ENCODE results near the gene PIAS3. TPM values are rescaled to one million over a fixed set of nuclear protein-coding genes. Genes with fewer than 3 reads are reported as not detected.

The PIAS3 gene
- polyA plus RNA-seq (ENCODE audit: insufficient read length in 12 of 12): 10 to 100 TPM in 11 of 12 donors, not detected in 1; 33.6 to 83.6 (median 48.5) TPM
- long read RNA-seq, donor 1, partial matches to known transcripts: 7 of 7 reads
- long read RNA-seq, donor 1, other reads (novel, unspliced or antisense): 0 of 7 reads
- long read RNA-seq, donor 2, partial matches to known transcripts: 6 of 10 reads
- long read RNA-seq, donor 2, other reads (novel, unspliced or antisense): 0 of 10 reads
- long read RNA-seq, donor 3, partial matches to known transcripts: 0 of 2 reads
- long read RNA-seq, donor 3, other reads (novel, unspliced or antisense): 0 of 2 reads
- long read RNA-seq, donor 4, partial matches to known transcripts: 0 of 1 reads
- long read RNA-seq, donor 4, other reads (novel, unspliced or antisense): 0 of 1 reads
- long read RNA-seq, donor 5, partial matches to known transcripts: 12 of 16 reads
- long read RNA-seq, donor 5, other reads (novel, unspliced or antisense): 0 of 16 reads
- long read RNA-seq, donor 6, partial matches to known transcripts: 0 of 2 reads
- long read RNA-seq, donor 6, other reads (novel, unspliced or antisense): 0 of 2 reads
- long read RNA-seq, donor 7, partial matches to known transcripts: 0 of 1 reads
- long read RNA-seq, donor 7, other reads (novel, unspliced or antisense): 0 of 1 reads
- long read RNA-seq, donor 8, partial matches to known transcripts: 7 of 18 reads
- long read RNA-seq, donor 8, other reads (novel, unspliced or antisense): 8 of 18 reads
- long read RNA-seq, donor 9, partial matches to known transcripts: 33 of 35 reads
- long read RNA-seq, donor 9, other reads (novel, unspliced or antisense): 0 of 35 reads
- long read RNA-seq, donor 10: 0 reads
- long read RNA-seq, donor 11, partial matches to known transcripts: 0 of 6 reads
- long read RNA-seq, donor 11, other reads (novel, unspliced or antisense): 5 of 6 reads

DNA sequence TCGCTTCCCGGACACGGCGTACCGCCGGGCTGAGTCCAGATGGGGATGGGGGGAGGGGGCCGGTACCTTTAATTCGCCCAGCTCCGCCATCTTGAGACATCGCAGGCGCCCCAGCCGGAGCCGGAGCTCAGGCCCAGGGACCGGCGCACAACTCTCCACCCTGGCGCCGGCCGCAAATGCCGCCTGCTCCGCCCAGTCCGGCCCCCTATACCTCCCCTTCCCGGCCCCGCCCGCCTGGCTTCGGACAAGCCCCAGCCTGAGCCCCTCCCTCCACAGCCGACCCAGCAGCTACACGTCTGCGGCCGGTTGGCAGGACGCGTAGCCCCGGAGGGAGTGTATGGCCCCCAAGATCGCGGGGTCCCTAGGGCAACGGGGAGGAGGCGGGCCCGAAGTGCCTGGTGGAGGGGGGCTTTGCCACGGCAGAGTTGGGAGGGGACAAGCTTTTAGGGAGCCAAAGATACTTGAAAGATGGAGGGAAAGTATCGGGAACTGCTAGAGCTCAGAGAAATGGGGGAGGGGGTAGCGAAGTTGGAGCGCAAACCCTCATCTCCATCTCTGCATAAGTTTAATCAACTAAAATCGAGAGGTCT, at the start of gene PIAS3:
TSS of gene PIAS3 (minus strand) at position 181 of the 590 bp plus-strand sequence. CDS start at position 90, 91 bp downstream.
- DNase-seq: peak; percentile 96

DNA sequence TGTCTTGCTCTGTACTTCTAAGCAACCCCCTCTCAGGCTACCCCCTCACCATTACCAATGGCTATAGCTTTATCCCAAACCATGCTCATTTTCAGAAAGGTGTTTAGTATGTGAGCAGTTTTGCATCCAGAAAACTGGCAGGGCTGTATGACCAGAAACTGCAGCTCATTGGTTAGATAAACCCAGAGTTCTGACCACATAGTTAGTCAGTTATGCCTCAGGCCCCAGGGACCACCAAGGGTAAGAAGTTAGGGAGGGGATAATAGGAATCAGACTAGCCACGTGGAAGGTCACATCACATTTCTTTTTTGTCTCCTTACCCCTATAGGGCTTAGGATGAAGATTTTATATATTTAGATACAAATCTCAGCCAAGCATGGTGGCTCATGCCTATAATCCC, 49.8 kb upstream of the PIAS3 start:
- DNase-seq: no peak

DNA sequence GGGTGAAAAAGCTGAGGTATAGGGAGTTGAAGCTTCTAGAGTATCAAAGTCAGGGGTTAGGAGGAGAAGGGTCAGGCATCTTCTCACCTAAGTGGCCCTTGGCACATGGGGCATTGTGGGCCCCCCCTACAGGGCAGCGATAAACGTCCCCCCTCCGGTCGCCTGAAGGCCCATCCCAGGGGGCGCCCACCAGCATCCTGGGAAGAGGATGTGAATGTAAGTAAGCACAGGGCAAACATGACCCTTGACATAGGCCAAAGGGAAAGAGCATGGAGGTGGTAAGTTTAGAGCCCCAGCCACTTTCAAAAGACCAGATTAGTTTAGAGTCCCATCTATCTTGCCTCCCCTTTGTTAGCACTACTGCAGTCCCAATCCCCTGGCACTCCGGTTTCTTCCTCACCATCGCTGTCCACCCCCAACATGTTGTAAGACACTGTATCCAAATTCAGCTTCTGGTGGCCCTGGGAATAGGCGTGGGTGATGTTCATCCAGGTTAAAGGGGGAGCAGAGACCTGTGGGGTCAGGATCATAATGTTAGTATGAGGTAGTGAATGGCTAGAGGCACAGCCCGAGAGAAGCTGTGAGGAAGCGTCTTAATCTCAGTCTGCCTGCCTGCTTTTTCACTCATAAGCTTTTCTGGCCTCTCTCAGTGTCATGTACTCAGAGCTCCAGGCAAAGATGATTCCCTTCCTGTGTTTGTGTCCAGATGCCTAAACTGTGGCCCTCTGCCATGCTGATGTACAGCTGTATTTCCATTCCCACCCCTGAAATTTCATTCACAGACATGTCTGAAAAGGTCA, 48.3 kb upstream of the PIAS3 start:
- peak; percentile 70 for DNase-seq

DNA sequence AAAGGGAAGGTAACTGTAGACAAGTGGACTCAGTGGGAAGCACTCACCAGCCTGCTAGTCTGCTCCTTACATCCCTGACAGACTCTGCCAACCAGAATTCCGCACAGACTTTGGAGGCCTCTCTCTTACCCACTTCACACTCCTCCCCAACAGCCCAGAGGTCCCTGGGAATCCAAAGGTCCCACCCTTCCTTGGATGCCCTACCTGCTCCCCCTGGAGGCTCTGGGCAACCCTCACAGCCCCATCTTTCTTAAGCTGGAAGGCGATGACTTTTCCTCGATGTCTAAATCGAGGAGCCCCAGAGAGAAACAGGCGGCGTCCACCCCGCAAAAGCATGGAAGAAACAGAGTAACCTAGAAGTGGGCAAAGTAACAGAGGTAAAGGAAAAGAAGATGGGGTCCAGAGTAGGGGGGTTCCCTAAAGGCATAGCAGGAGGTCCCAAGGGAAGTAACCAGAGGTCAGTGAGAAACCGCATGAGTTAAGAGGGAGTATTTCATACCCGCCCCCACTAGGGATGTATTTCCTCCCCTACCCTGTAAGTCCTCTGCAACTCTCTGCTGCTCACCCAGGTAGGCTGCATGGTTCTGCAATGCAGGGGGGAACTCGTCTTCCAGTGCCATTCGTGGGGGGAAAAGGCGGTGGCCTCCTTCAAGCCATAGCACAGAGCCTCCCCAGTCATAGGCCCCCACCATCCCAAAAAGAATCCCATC, 42.6 kb upstream of the PIAS3 start:
- DNase-seq: no peak

DNA sequence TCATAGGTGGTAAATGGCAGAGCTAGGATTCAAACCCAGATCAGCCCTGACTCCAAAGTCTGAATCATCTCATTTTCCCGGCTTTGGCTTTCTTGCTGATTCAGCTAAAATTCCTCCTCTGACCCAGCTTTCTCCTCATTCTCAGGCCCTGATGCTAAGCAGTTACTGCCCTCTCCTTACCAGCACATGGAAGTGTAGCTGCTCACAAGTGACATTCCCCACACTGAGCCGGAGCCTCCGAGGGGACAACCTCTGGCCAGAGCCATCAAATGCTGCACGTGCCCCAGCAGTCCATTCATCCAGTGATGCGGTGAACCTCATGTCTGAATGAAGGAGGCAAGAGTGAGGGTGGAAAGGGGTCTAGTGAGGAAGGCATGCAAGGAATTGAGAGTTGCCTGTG, 39.9 kb upstream of the PIAS3 start:
- no peak for DNase-seq

DNA sequence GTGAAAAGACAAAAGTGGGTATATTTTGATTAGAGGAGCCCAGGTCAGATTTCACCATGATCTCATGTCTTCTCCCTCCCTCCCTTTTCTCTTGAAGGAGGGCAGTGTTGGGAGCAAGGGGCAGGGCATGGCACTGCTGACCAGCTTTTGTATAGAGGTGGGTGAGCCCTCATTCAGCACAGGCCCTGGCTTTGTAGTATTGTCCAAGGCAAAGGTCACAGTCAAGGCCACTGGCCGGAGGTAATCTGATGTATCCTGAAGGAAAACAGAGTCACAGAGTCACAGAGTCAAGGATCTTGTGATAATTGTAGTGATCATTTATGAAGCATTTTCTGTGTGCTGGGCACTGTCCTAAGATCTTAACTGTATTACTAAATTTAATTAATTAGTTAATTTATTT, 39.1 kb upstream of the PIAS3 start:
- DNase-seq: no peak

DNA sequence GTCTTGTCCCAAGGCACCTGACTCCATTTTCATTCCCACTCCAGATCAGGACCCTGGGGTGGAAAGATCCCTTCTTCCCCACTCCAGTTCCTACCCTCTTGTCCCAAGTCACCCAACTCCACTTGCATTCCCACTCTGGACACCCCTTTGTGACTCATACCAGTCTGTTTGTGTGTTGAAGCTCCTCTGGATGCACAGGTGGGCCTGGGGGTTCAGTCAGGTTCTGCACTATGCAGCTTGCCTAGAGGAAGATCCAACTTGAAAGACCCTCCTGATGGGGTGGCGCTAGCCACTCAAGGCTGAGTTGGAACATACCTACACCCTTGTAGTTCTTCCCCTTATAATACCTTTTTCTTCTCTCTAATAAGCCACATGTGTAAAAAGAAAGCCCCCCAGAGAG, 36.6 kb upstream of the PIAS3 start:
- no peak for DNase-seq

DNA sequence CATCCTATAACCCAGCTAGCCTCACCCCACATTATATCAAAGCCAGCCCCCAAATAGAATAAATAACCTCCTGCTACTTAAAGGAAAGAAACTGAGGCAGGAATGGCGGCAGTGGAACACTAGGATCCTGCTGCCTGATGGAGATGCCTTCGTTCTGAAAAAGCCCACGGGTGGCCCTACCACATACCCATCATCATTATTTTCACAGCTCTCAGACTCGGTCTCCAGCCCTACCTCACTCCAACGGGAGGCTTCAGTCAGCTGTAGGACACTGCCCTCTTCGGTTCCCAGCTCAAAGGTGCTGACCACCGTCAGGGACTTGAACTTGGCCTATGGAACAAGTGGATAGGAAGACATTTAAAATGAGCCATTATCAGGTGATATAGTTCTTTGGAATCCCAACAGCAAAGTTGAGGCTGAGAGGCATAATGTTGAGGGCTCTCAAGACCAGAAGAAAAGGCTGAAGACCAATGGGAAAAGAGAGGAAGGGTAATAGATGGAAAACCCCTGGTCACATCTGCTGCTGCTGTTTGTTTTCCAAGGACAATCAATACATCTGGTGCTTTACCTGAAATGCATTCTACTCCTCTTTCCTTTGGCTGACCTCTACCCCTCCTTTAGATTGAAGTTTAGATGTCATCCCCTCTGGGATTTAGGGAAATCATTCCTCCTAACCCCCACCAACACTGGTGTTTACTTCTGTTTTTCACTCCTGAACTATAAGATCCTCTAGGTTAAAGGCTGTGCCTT, 34.6 kb upstream of the PIAS3 start:
- no peak for DNase-seq

DNA sequence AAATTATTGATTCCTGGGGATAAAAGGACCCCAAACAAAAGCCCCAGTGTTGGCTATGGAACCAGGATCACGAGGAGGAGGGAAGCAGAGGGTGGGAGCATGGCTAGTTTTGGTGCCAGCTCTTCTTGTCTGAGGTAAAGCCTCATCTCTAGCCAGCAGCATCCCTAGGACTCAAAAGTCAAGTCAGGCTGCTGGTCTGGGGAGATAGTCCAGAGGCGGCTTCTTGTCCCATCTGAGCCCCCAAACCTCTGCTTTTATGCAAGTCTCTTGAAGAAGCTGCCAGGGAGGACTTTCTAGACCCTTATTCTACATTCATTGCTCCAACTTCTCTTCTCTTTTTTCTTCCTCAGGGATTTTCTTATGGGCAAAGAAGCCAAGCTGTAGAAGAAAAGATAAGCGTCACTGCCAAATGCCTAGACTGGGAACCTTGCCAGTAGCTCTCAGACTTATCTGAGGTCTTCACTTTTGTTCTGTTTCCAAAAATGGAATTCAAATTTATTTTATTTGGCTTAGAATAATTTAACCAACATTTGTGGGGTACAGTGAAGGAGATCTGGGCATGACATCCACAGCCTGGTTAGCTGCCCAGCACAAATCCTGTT, 33.7 kb upstream of the PIAS3 start:
- DNase-seq: no peak

DNA sequence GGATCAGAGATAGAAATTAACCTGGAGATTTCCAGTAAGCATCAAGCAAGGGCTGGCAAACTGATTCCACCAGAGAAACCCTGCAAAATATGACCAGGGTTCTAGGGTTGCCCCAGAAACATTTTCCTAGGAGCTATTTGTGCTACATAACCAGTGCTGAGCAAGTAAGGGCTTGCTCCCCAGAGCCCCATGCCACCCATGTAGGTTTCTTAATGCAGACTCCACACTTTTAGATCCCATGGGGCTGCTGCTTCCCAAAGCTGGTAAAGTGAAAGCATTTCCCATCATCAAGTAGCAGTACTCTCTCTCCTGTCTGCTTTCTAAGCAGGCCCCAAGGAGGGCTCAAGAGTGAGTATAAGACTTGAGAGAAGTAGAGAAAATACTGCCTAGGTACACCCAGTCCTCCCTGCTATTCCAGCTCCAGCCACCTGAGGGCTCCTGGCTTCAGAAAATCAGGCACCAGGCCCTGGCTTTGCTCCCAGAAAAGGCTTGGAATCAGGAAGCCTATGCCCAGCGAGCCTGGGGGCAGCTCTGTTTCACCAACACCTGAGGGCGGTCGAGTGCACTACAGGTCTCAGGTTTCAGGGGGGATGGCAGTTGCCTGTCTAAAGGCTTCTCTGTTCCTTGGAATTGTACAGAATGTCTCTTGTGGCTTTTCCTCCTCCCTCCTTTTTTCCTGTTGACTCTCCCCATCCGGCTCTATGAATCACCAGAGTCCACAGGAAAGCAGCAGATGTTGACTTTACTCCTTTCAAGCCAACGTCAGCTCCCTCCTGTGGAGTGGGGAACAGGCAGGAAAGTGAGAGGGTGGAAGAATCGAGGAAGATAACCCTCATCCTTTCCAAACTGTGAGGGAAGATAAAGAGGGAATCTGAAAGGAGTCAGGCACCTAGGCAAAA, 33.0 kb upstream of the PIAS3 start:
- DNase-seq: peak; percentile 94

DNA sequence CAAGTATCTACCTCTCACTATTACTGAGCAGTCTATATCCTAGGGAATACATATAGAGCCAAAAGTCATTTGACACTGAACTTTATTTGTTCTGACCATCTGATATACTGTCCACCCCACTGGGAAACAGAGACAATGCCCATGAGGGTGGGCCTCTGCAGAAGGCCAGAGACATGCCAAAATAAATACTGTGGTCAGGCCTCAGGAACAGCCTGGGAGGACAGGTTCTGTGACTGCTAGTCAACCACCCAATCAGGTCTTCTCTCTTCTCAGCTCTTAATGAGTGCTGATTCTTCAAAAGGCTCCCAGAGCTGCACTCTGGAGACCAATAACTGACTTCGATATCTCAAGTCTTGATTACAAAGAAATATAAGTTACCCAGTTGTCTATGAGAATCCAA, 32.3 kb upstream of the PIAS3 start:
- no peak for DNase-seq

DNA sequence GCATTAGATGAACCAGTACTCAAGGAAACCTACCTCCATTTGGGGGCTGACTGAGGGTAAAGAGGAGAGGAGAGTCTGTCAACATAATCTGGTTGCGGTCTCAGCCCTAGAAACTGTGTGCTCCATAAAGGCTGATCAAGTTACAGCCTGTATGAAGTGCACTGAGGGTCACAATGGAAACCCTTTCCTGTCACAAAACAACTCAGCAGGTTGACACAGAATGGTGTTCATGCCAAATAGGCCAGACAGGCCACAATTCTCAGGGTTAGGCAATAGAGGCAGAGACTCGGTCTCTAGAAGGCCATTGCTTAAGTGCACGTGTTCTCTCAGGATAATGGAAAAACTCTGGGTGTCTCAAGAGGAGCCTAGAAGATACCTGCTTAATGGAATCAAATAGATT, 30.8 kb upstream of the PIAS3 start:
- no peak for DNase-seq

DNA sequence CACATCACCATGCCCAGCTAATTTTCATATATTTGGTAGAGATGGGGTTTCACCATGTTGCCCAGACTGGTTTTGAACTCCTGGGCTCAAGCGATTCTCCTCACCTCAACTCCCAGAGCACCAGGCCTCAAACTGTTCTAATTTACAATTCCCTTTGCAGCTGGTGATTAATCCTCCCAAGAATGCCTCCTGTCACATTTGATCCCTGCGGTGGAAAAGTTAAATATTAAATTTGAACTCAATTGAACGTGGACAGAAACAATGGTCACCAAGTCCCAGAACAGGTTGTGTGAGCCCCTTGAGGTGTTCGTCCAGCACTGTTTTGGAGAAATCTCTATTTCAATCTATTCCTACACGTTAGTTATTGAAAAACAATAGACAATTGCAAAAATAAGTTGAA, 28.8 kb upstream of the PIAS3 start:
- DNase-seq: no peak

DNA sequence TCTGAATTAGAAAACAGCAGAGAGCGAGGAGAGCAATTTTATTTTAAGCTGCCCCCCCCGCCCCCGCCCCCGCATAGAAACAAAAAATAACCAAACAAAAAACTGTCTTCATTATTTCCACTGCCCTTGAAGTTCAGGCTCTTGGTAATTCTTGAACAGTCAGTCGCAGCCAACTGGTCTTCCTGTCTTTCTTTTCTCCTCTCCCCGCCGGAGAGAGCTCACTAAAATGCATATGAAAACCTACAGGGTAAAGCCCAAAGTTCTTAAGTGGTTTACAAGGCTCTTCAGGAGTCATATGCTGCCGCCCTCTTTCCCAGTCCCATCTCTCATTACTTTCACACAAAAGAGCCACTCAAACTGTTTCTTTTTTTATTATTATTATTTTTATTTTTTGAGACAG, 27.9 kb upstream of the PIAS3 start:
- no peak for DNase-seq

DNA sequence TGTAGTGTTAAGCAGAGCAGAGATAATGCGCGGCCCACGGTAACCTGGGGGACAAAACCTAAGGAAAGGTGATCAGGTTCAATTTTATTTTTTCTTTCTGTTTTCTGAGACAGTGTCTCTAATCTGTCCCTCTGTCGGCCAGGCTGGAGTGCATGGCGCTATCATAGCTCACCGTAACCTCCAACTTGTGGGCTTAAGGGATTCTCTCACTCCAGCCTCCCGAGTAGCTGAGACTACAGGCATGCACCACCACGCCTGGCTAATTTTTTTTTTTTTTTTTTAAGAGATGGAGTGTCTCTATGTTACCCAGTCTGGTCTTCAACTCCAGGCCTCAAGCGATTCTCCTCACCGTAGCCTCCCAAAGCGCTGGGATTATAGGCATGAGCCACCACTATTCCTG, 27.5 kb upstream of the PIAS3 start:
- no peak for DNase-seq

DNA sequence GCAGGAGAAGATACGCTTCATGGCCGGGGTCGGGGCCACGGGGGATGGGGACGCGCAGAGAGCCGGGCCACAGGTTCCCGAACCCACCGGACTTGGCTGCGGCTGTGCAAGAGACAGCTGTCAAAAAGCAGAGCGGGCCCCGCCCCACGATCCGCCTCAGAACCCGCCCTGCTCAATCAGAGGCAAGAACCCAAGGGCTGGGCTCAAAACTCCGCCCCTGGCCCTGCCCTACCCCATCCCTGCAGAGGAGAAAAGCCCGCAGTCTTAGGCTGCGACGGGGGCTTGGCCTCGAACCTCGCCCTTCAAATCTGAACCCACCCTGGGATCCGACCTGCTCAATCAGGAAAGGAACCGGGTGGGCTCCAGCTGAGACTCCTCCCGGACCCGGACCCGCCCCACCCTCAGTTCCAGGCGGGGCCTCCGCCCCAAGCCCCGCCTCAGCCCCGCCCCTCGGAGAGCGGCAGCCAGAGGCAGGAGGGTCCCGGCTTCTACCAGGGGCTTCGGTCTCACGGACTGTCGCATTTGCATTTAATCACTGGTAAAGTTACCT, 26.9 kb upstream of the PIAS3 start, which contains the start of gene ANKRD35:
TSS of gene ANKRD35 (minus strand) at position 129 of the 550 bp plus-strand sequence. CDS start at position 21, 108 bp downstream.
- DNase-seq: peak; percentile 79

DNA sequence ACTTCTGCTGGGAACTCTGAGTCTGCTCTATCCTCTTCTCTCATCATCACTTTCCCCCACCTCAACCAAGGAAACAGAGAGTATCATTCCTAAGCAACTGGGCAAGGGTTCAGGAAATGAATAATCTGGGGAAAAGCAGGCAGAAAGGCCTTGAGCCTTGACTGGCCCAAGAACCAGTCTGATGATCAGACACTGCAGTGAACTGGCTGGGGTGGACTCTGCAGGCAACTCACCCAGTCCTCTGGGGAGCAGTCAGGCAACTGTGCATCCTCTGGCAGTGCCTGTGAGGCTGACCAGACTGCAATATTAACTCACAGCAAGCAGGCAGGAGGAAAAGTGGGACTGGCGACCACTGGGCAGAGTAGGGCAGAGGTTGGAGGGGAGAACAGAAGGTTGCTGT, 25.8 kb upstream of the PIAS3 start:
- no peak for DNase-seq

DNA sequence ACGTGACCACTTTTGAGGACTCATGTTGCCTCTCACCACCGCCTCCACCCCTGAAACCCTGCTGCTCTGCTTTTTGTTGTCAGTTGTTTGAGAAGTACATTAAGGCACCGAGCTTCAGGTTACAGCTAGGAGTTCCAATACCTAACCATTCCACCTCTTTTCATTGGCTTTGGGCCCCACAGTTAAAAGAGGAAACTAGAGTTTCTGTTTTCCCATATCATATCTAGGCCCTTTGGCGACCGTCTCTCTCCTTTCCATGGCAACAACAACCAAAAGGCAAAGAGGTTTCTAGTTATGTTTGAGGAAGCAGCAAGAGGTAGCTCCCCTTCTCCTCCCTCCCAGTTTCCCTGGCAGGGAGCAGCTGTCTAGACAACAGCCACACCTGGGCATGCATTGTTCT, 20.9 kb upstream of the PIAS3 start:
- DNase-seq: no peak

All from muscle of arm (tissue), 14 donors.